HepG2 (cell line): Measurements from ENCODE around the gene MUL1. TPM values are rescaled to one million over a fixed set of nuclear protein-coding genes. Genes with fewer than 3 reads are reported as not detected.

Experiments
- ATAC-seq: fragments of 200-7000 bp; cut with Tn5 transposase; 3 replicates; pipeline ENCODE4 v1.9.1; 2020; ENCODE audit warnings: mild to moderate bottlenecking, moderate library complexity
- BruUV-seq: library from RNA; stranded (reverse); fragments of 400-500 nt; replicated peaks from 2 replicates; lab custom pipeline; 2021; lab: Mats Ljungman, UMichigan
- CTCF ChIA-PET: fragments of 300-600 bp; formaldehyde crosslinking; extraction: SDS; loops from one replicate; lab custom pipeline; 2021; ENCODE audit warnings: low total read pairs, inconsistent platforms, low intra/inter-chr PET ratio; lab: Yijun Ruan, JAX
- POLR2A ChIA-PET: fragments of 350-600 bp; sonication (Branson Sonifier 250); formaldehyde crosslinking; loops from one replicate; lab custom pipeline; 2020; ENCODE audit warnings: antibody characterized with exemption, inconsistent platforms; lab: Yijun Ruan, JAX
- DNase-seq: peaks from one replicate; pipeline ENCODE4 v3.0.0-alpha.2; 2015; ENCODE audit warnings: low spot score
- FAIRE-seq: peaks from 3 replicates; lab custom pipeline; 2011; peaks lifted over from hg19 to GRCh38; lab: Jason Lieb, UNC
- H2AFZ ChIP-seq: one replicate; pipeline ENCODE4 v1.6.1; 2011; ENCODE audit warnings: low read length, inconsistent platforms
- H3K27ac ChIP-seq: fragments of 300-600 bp; 3 replicates; pipeline ENCODE4 v1.8.0; 2011; ENCODE audit warnings: mixed run types, mild to moderate bottlenecking, mixed read lengths, low read length, inconsistent platforms; ENCODE audit not compliant: insufficient read depth; ENCODE audit errors: extremely low read length
- H3K27me3 ChIP-seq, 2 experiments: fragments of 200-600 bp in 1 of 2; 2 replicates in 1 of 2; 3 replicates in 1 of 2; pipeline versions ENCODE4 v1.6.0 to v1.8.0; 2011; ENCODE audit warnings: low read length in 2 of 2, mild to moderate bottlenecking in 2 of 2, moderate library complexity in 2 of 2, inconsistent platforms in 1 of 2; ENCODE audit not compliant: insufficient read depth in 2 of 2, control insufficient read depth in 1 of 2
- H3K36me3 ChIP-seq, 2 experiments: fragments of 200-600 bp in 1 of 2; replicated peaks in 1 of 2; 2 replicates in 1 of 2; 3 replicates in 1 of 2; pipeline versions ENCODE4 v1.5.1 to v1.8.0; 2011; ENCODE audit warnings: low read length in 2 of 2, inconsistent platforms in 1 of 2; ENCODE audit not compliant: insufficient read depth in 2 of 2, control insufficient read depth in 1 of 2
- H3K4me1 ChIP-seq: 2 replicates; pipeline ENCODE4 v1.5.1; 2012; ENCODE audit warnings: low read length, inconsistent platforms; ENCODE audit not compliant: insufficient read depth
- H3K4me2 ChIP-seq: 2 replicates; pipeline ENCODE4 v1.6.0; 2011; ENCODE audit warnings: low read depth, low read length, inconsistent platforms
- H3K4me3 ChIP-seq, 3 experiments: fragments of 200-600 bp in 1 of 3; sonication (generic), shearing (Covaris generic) in 1 of 3; replicated peaks in 1 of 3; 2 replicates each; pipeline ENCODE4 v1.5.1; 2011 to 2016; ENCODE audit warnings: low read length in 3 of 3, inconsistent platforms in 2 of 3, low read depth in 2 of 3, mild to moderate bottlenecking in 2 of 3, control low read depth in 1 of 3, mixed read lengths in 1 of 3; ENCODE audit not compliant: insufficient read depth in 1 of 3
- H3K79me2 ChIP-seq: one replicate; pipeline ENCODE4 v1.6.1; 2011; ENCODE audit warnings: low read length, inconsistent platforms; ENCODE audit not compliant: insufficient read depth
- H3K9ac ChIP-seq: 2 replicates; pipeline ENCODE4 v1.6.0; 2011; ENCODE audit warnings: mild to moderate bottlenecking, low read depth, low read length, inconsistent platforms; ENCODE audit not compliant: insufficient read depth
- H3K9me3 ChIP-seq: 2 replicates; pipeline ENCODE4 v1.5.1; 2012; ENCODE audit warnings: mild to moderate bottlenecking, low read length
- H4K20me1 ChIP-seq: 2 replicates; pipeline ENCODE4 v1.6.0; 2011; ENCODE audit warnings: inconsistent platforms, mild to moderate bottlenecking, low read length, moderate library complexity; ENCODE audit not compliant: insufficient read depth
- ELF4 ChIP-seq: sonication (generic); formaldehyde crosslinking; IDR thresholded peaks from 2 replicates; pipeline ENCODE4 v1.5.0; 2020; ENCODE audit warnings: missing genetic modification reagents, mild to moderate bottlenecking, moderate library complexity, borderline replicate concordance
- FOXK2 ChIP-seq: fragments of 450-650 bp; IDR thresholded peaks from 2 replicates; pipeline ENCODE4 v1.6.1; 2016
- HOXD1 ChIP-seq: sonication (generic); formaldehyde crosslinking; IDR thresholded peaks from 2 replicates; pipeline ENCODE4 v1.5.0; 2020; ENCODE audit warnings: missing genetic modification reagents
- JUN ChIP-seq: sonication (generic); formaldehyde crosslinking; IDR thresholded peaks from 2 replicates; pipeline ENCODE4 v1.4.0; 2020; ENCODE audit warnings: mild to moderate bottlenecking, missing genetic modification reagents
- WIZ ChIP-seq: sonication (generic); formaldehyde crosslinking; IDR thresholded peaks from 2 replicates; pipeline ENCODE4 v1.5.1; 2020; ENCODE audit warnings: mild to moderate bottlenecking, missing genetic modification reagents
- YY1 ChIP-seq: IDR thresholded peaks from 2 replicates; pipeline ENCODE4 v1.6.1; 2011; ENCODE audit warnings: low read length, low read depth, moderate library complexity, mild to moderate bottlenecking; ENCODE audit not compliant: insufficient read depth, insufficient replicate concordance
- ZNF256 ChIP-seq: sonication (generic); formaldehyde crosslinking; conservative IDR thresholded peaks from 2 replicates; pipeline ENCODE4 v1.4.0; 2020; ENCODE audit warnings: missing genetic modification reagents
- ZNF556 ChIP-seq: sonication (generic); formaldehyde crosslinking; IDR thresholded peaks from 2 replicates; pipeline ENCODE4 v1.4.0; 2020; ENCODE audit warnings: mild to moderate bottlenecking, missing genetic modification reagents, borderline replicate concordance
- ZNF558 ChIP-seq: sonication (generic); formaldehyde crosslinking; IDR thresholded peaks from 2 replicates; pipeline ENCODE4 v1.9.0; 2022; ENCODE audit warnings: mild to moderate bottlenecking, missing genetic modification reagents, borderline replicate concordance
- ZNF607 ChIP-seq: sonication (generic); formaldehyde crosslinking; IDR thresholded peaks from 2 replicates; pipeline ENCODE4 v1.5.1; 2020; ENCODE audit warnings: missing genetic modification reagents, mild to moderate bottlenecking, borderline replicate concordance
- WGBS: methylation state at CpG from one replicate; pipeline ENCODE4 v1.1.6; 2017; ENCODE audit warnings: low lambda C conversion rate; 5-methylcytosine and 5-hydroxymethylcytosine counted together
- in situ Hi-C: cut with HindIII; loops from 2 replicates; pipeline ENCODE4 v1.10.0; 2017; ENCODE audit warnings: low pct_unique_long_range_greater_than_20kb; ENCODE audit not compliant: extremely low pct_ligation_motif_present
- intact Hi-C: fragments of 100-400 bp; cut with micrococcal nuclease; formaldehyde crosslinking; loops from one replicate; pipeline ENCODE4 v1.10.0; 2022; ENCODE audit not compliant: unreplicated experiment
- polyA plus RNA-seq, 8 experiments: library from polyadenylated mRNA; depleted of rRNA in 3 of 8; stranded (reverse) in 7 of 8; unstranded in 1 of 8; fragments of >200 nt; fragmentation: Illumina TruSeq in 4 of 8; extraction: Trizol in 4 of 8; gene quantifications; 2 replicates each; pipeline versions ENCODE4 v1.2.1 to v1.2.3, GENCODE V29; 2011 to 2016; ENCODE audit warnings: low read depth in 4 of 8, missing spikeins in 1 of 8, mixed read lengths in 1 of 8; ENCODE audit not compliant: insufficient read depth in 1 of 8
- total RNA-seq, 5 experiments: library from RNA; depleted of rRNA; stranded (reverse); fragments of >200 nt; fragmentation: Illumina TruSeq; extraction: Trizol; gene quantifications; 2 replicates each; pipeline ENCODE4 v1.2.3, GENCODE V29; 2016; ENCODE audit warnings: low read depth in 1 of 5
- TF ChIP-seq, protein P1 (sequence below): sonication (generic); formaldehyde crosslinking; IDR thresholded peaks from 2 replicates; pipeline ENCODE4 v1.4.0; 2020; ENCODE audit warnings: missing genetic modification reagents, borderline replicate concordance

MUL1 gene
- total and polyA plus RNA-seq, 2 of the 13 experiments (the other 11 are each of a cell fraction or from before 2014, with no cell fraction given), result 21.5 to 26.5 TPM

DNA sequence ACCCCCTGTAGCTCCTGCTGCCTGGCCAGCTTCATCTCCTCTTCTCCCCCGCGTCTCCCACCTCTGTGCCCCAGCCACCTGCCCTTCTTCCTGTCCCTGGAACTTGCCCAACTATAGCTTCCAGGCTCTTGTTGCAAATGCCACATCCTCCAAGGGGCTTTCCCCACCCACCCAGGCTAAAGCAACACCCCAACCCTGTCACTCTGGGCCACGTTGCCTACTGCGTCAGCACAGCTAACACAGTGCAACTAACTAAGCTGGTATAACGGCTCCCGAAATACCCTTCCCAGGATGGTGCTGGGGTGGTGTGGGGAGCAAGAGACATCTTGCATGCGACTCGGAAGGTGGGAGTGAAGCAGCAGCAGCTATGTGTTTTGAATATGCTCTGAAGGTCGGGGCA, 41.7 kb downstream of the MUL1 start:
- H3K4me1 ChIP-seq, result no peaks in the 10 kb centered on the region
- intact Hi-C loops (no loop called here), in situ Hi-C loops (no loop called here)
- H3K4me3 ChIP-seq, result no peak overlapping the region
- H2AFZ ChIP-seq, result no peak overlapping the region
- WGBS, result 53% methylated on average over 9 of the region's 9 CpGs
- no peaks in the 10 kb centered on the region for H4K20me1 ChIP-seq
- no peak overlapping the region for H3K9ac ChIP-seq
- BruUV-seq, result no TSS peak
- H3K27ac ChIP-seq, result no peak overlapping the region
- DNase-seq (no peak), FAIRE-seq (no peak), ATAC-seq (no peak)
- no peaks in the 10 kb centered on the region for H3K36me3 ChIP-seq
- H3K27me3 ChIP-seq, result peaks cover 2 to 18% of the 10 kb centered on the region in 2 experiments; a peak in 3 of 5 replicates
- CTCF ChIA-PET, result no interaction called here
- TF ChIP-seq JUN (CRISPR knock-in tag) (no peak), ELF4 (no peak), YY1 (no peak), HOXD1 (no peak), ZNF607 (CRISPR knock-in tag) (no peak), FOXK2 (no peak), WIZ (CRISPR knock-in tag) (no peak), ZNF556 (no peak), ZNF256 (CRISPR knock-in tag) (no peak), ZNF558 (no peak)
- TF ChIP-seq, protein P1, sequence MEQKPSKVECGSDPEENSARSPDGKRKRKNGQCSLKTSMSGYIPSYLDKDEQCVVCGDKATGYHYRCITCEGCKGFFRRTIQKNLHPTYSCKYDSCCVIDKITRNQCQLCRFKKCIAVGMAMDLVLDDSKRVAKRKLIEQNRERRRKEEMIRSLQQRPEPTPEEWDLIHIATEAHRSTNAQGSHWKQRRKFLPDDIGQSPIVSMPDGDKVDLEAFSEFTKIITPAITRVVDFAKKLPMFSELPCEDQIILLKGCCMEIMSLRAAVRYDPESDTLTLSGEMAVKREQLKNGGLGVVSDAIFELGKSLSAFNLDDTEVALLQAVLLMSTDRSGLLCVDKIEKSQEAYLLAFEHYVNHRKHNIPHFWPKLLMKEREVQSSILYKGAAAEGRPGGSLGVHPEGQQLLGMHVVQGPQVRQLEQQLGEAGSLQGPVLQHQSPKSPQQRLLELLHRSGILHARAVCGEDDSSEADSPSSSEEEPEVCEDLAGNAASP (CRISPR knock-in tag), result no peak
- no peaks in the 10 kb centered on the region for H3K9me3 ChIP-seq
- H3K79me2 ChIP-seq, result no peaks in the 10 kb centered on the region
- POLR2A ChIA-PET, result interaction anchor here (1.6 to 2.1 kb wide), 2 partner anchors 10 to 15 kb away, joined by 4 to 6 read pairs; no protein-coding TSS in a partner anchor
- H3K4me2 ChIP-seq, result no peak overlapping the region
